Caco-2 (cell line): ENCODE results near the gene XPC. TPM values are rescaled to one million over a fixed set of nuclear protein-coding genes. Genes with fewer than 3 reads are reported as not detected.

Experiments used
- BruUV-seq: library from RNA; stranded (reverse); fragments of 400-500 nt; replicated peaks from 2 replicates; lab custom pipeline; 2021; lab: Mats Ljungman, UMichigan
- CTCF ChIA-PET: fragments of 300-600 bp; sonication (Branson Sonifier 250); formaldehyde crosslinking; loops from one replicate; lab custom pipeline; 2022; ENCODE audit warnings: antibody characterized with exemption; lab: Charles Lee
- POLR2A ChIA-PET: fragments of 300-600 bp; sonication (Branson Sonifier 250); formaldehyde crosslinking; loops from one replicate; lab custom pipeline; 2022; ENCODE audit warnings: antibody characterized with exemption; lab: Charles Lee
- DNase-seq, 2 experiments: peaks; one replicate each; pipeline versions ENCODE4 v3.0.0 to v3.0.0-alpha.2; 2020 to 2022
- H3K27me3 ChIP-seq: replicated peaks from 2 replicates; pipeline ENCODE4 v1.6.0; 2011; ENCODE audit warnings: low read length; ENCODE audit not compliant: control insufficient read depth, insufficient read depth
- H3K36me3 ChIP-seq: 2 replicates; pipeline ENCODE4 v1.5.1; 2011; ENCODE audit warnings: low read length; ENCODE audit not compliant: control insufficient read depth, insufficient read depth
- H3K4me1 ChIP-seq: fragments of 250-450 bp; sonication (Bioruptor Pico); 2 replicates; pipeline ENCODE4 v1.5.1; 2020; ENCODE audit warnings: mild to moderate bottlenecking
- H3K4me3 ChIP-seq: 2 replicates; pipeline ENCODE4 v1.5.1; 2011; ENCODE audit warnings: low read depth, mild to moderate bottlenecking, control low read depth, low read length
- H3K9me3 ChIP-seq: fragments of 250-450 bp; sonication (Bioruptor Pico); 2 replicates; pipeline ENCODE4 v1.5.1; 2020; ENCODE audit warnings: mild to moderate bottlenecking, moderate library complexity
- H3K27ac Mint-ChIP-seq: one replicate; pipeline ENCODE4 v1.8.0; 2022; ENCODE audit warnings: mixed read lengths; ENCODE audit not compliant: unreplicated experiment
- H3K27me3 Mint-ChIP-seq: one replicate; pipeline ENCODE4 v1.8.0; 2022; ENCODE audit warnings: mixed read lengths; ENCODE audit not compliant: insufficient read depth, unreplicated experiment
- H3K36me3 Mint-ChIP-seq: one replicate; pipeline ENCODE4 v1.8.0; 2022; ENCODE audit warnings: mild to moderate bottlenecking, mixed read lengths; ENCODE audit not compliant: insufficient read depth, unreplicated experiment
- H3K4me1 Mint-ChIP-seq: one replicate; pipeline ENCODE4 v1.8.0; 2022; ENCODE audit warnings: low read depth, mixed read lengths; ENCODE audit not compliant: unreplicated experiment
- H3K4me3 Mint-ChIP-seq: one replicate; pipeline ENCODE4 v1.8.0; 2022; ENCODE audit warnings: mild to moderate bottlenecking, moderate library complexity, mixed read lengths; ENCODE audit not compliant: unreplicated experiment
- H3K9me3 Mint-ChIP-seq: one replicate; pipeline ENCODE4 v1.8.0; 2022; ENCODE audit warnings: mixed read lengths; ENCODE audit not compliant: unreplicated experiment
- CTCF ChIP-seq, 2 experiments: fragments of 200-600 bp in 1 of 2; IDR thresholded peaks; 1 replicate in 1 of 2; 2 replicates in 1 of 2; pipeline versions ENCODE4 v1.5.1 to v1.8.0; 2011 to 2022; ENCODE audit warnings: antibody characterized with exemption in 1 of 2, control low read depth in 1 of 2, inconsistent platforms in 1 of 2, low read depth in 1 of 2, low read length in 1 of 2, mild to moderate bottlenecking in 1 of 2, moderate library complexity in 1 of 2; ENCODE audit not compliant: insufficient read depth in 1 of 2, severe bottlenecking in 1 of 2, unreplicated experiment in 1 of 2
- intact Hi-C: fragments of 100-400 bp; cut with micrococcal nuclease; formaldehyde crosslinking; loops from one replicate; pipeline ENCODE4 v1.10.0; 2022; ENCODE audit not compliant: unreplicated experiment
- total RNA-seq: library from RNA; stranded (reverse); gene quantifications from 2 replicates; pipeline ENCODE4 v1.2.3, GENCODE V29; 2022

XPC gene
- total RNA-seq, 1 experiment from 2014 or later: 31.0 TPM

- Histone ChIP-seq H3K9me3 (no peaks in the 10 kb centered on the region), H3K27me3 (no peaks in the 10 kb centered on the region), H3K36me3 (no peaks in the 10 kb centered on the region), H3K4me3 (no peak overlapping the region), H3K4me1 (peaks cover 68% of the 10 kb centered on the region)
- Mint-ChIP-seq H3K27ac (peak overlapping the region; percentile 53), H3K27me3 (no peaks in the 10 kb centered on the region), H3K36me3 (peaks cover 4% of the 10 kb centered on the region), H3K4me1 (peaks cover 55% of the 10 kb centered on the region), H3K9me3 (no peaks in the 10 kb centered on the region), H3K4me3 (no peak overlapping the region)
- no peak for TF ChIP-seq CTCF (IDR thresholded peaks at IDR 0.05; ENCODE audit: insufficient read depth in 1 of 2, low read depth in 1 of 2, low read length in 1 of 2, severe bottlenecking in 1 of 2, unreplicated experiment in 1 of 2)
- intact Hi-C loops: no loop called here
- POLR2A ChIA-PET: no interaction called here
- no TSS peak for BruUV-seq
- CTCF ChIA-PET: no interaction called here
- no peak for DNase-seq
These were observed 31.3 kb upstream of the XPC start for GRCh38 chr3:14209581-14210289.

GRCh38 chr3:14208977-14209394 is 30.6 kb upstream of the XPC start:
- no peak overlapping the region for H3K4me3 ChIP-seq
- H3K4me1 Mint-ChIP-seq: peaks cover 61% of the 10 kb centered on the region
- H3K9me3 ChIP-seq: no peaks in the 10 kb centered on the region
- DNase-seq: no peak
- H3K27ac Mint-ChIP-seq: peak overlapping the region; percentile 53
- no peaks in the 10 kb centered on the region for H3K27me3 Mint-ChIP-seq
- H3K4me3 Mint-ChIP-seq: peak overlapping the region; percentile 1
- H3K4me1 ChIP-seq: peaks cover 71% of the 10 kb centered on the region
- H3K27me3 ChIP-seq: no peaks in the 10 kb centered on the region
- no peak for TF ChIP-seq CTCF (IDR thresholded peaks at IDR 0.05; ENCODE audit: insufficient read depth in 1 of 2, low read depth in 1 of 2, low read length in 1 of 2, severe bottlenecking in 1 of 2, unreplicated experiment in 1 of 2)
- no TSS peak for BruUV-seq
- no peaks in the 10 kb centered on the region for H3K36me3 ChIP-seq
- intact Hi-C loops: loop anchor here (1.0 kb wide), 1 partner anchor 16 kb away; no protein-coding TSS in a partner anchor
- ChIA-PET CTCF (no interaction called here), POLR2A (no interaction called here)
- H3K9me3 Mint-ChIP-seq: no peaks in the 10 kb centered on the region
- H3K36me3 Mint-ChIP-seq: peaks cover 6% of the 10 kb centered on the region

GRCh38 chr3:14208168-14208567 is 29.8 kb upstream of the XPC start:
- Histone ChIP-seq H3K27me3 (no peaks in the 10 kb centered on the region), H3K4me1 (peaks cover 79% of the 10 kb centered on the region), H3K4me3 (no peak overlapping the region), H3K36me3 (no peaks in the 10 kb centered on the region), H3K9me3 (no peaks in the 10 kb centered on the region)
- BruUV-seq: no TSS peak
- no peaks in the 10 kb centered on the region for H3K27me3 Mint-ChIP-seq
- peak overlapping the region; percentile 53 for H3K27ac Mint-ChIP-seq
- no peaks in the 10 kb centered on the region for H3K9me3 Mint-ChIP-seq
- no peak for DNase-seq
- H3K36me3 Mint-ChIP-seq: peaks cover 11% of the 10 kb centered on the region
- POLR2A ChIA-PET: no interaction called here
- peak overlapping the region; percentile 1 for H3K4me3 Mint-ChIP-seq
- CTCF ChIA-PET: no interaction called here
- peaks cover 68% of the 10 kb centered on the region for H3K4me1 Mint-ChIP-seq
- no peak for TF ChIP-seq CTCF (IDR thresholded peaks at IDR 0.05; ENCODE audit: insufficient read depth in 1 of 2, low read depth in 1 of 2, low read length in 1 of 2, severe bottlenecking in 1 of 2, unreplicated experiment in 1 of 2)
- intact Hi-C loops: loop anchor here (1.0 kb wide), 1 partner anchor 17 kb away; no protein-coding TSS in a partner anchor
